Forelimb muscle (tissue), 1 donor: ENCODE data around the gene TMEM170A. TPM values are rescaled to one million over a fixed set of nuclear protein-coding genes. Genes with fewer than 3 reads are reported as not detected.
"Not testable (repeated sequence)": the region's sequence is repeated elsewhere in the genome, so short reads cannot be mapped to it uniquely, and the experiment has no call there.

Experiments
- DNase-seq: peaks from one replicate; pipeline ENCODE4 v3.0.0-alpha.2; 2013; ENCODE audit warnings: low read depth
- polyA plus RNA-seq: library from polyadenylated mRNA; unstranded; fragments of 120-200 nt; gene quantifications from one replicate; pipeline ENCODE4 v1.2.1, GENCODE V29; 2013; ENCODE audit not compliant: insufficient read length

The TMEM170A gene
- polyA plus RNA-seq, 1 donor = 18.6 TPM

DNA sequence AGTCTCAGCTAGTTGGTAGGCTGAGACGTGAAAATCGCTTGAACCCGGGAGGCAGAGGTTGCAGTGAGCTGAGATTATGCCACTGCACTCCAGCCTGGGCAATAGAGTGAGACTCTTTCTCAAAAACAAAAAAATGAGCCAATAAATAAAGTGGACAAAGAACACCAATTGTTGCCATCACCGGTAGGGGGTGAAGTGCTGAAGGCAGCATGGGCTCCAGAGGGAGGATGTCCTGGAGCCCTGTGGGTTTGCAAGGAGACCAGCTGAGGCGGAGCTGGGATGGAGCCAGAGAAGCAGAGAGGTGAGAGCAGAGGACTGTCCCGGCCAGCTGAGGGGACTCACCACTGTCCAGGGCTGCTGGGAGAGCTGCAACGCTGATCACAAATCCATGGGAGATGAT, 17.0 kb upstream of the TMEM170A start:
- no peak for DNase-seq

DNA sequence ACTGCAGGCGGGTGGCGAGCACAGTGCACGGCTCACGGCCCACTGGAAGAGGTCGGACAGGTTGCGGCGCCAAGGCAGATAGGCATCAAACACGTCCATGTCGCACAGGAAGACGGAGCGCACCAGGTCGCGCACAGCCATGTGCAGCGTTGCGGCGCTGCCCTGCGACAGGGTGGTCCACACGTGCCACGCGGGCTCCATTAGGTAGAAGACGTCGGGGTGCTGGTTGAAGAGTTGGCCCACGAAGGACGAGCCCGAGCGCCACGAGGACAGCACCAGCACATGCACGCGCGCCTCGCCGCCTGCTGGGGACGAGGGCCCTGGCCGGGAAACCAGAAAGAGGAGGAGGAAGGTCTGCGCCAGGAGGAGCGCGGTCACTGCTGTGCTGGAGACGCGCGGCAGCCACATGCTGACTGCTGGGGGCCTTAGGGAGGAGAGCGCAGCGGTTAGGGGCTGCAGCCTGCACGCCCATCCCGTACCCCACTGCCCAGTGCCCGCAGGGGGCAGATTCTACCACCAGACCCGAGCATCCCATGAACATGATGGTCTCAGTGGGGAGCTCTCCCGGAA, 15.0 kb upstream of the TMEM170A start:
- no peak for DNase-seq

DNA sequence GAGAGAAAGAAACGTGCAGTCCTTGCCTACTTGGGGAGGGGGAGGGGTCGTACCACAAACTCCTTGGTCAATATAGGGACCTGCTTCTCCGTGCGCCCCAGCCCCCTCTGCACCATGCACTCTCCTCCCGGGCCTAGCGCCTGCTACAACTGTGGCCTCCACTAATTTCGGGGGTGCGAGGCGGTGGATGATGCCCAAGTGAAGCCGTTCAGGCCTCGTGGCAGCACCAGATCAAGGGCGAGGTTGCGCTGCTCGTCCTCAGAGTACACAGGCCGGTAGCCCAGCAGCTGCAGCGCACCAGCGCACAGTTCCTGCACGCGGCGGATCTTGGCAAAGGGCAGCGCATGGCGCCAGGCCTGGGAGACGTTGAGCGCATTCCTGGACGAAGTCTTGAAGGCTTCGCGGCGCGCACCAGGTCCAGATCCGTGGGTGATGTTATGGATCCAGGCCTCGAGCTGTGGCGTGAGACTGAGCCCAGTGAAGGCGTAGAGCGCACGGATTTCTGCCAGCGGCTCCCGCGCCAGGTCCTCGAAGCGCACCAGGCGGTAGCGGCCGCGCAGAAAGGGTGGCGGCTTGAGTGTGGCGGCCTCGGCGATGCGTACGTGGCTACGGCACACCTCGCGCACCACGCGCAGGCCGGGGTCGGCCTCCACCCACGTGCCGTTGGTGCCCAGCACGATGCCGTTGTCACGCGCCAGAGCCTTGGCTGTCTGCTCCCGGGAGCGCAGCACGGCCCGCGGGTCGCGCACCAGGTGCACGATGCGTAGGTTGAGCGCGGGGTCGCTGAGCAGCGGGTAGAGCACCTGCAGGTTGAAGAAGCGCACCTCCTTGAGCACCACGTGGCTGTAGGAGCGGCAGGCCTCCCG, 14.2 kb upstream of the TMEM170A start:
- no peak for DNase-seq

DNA sequence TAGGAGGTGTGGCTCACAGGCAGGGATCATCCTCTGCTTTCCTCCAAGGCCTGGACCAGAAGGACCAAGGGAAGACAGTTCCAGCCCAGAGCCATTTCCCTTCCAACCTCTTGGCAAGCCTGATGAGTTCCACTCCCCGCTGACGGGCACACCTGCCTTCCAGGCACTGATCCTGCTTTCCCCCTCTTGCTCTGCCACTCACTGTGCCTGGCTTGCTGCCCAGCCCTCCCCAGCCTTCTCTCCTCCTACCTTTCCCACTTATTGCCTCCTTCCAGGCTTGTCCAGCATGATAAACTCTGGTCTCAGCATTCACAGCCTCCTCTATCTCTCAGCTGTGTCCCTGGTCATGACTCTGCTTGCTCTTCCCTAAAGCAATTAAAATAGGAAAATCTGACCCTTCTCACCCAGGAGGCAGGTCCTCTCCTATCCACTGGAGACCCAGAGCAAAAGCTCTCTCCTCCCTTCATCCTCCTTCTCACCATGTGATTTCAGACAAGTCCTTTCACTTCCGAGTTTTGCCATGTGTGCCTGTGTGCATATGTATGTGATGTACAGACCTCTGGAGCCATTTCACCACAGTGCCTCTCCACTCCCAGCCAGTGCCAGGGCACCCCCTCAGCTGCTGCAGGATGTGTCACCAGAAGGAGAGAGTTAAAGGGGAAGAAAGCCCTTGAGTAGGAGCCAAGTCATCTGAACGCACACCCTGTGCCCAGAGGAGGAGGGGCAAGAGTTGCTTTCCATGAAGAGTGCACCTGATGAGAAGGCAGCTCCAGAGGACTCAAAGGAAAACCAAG, 13.4 kb upstream of the TMEM170A start:
- DNase-seq = no peak

DNA sequence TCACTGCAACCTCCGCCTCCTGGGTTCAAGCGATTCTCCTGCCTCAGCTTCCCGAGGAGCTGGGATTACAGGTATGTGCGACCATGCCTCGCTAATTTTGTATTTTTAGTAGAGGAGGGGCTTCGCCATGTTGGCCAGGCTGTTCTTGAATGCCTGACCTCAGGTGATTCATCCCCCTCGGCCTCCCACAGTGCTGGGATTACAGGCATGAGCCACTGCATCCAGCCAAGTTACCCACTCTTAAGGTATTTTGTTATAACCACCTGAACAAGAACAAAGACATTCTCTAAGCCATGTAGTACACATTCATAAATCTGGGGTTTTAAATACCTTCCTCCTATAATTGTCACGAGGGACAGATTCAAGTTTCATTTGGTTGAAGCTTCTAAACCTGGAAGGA, 12.3 kb upstream of the TMEM170A start:
- DNase-seq = no peak

DNA sequence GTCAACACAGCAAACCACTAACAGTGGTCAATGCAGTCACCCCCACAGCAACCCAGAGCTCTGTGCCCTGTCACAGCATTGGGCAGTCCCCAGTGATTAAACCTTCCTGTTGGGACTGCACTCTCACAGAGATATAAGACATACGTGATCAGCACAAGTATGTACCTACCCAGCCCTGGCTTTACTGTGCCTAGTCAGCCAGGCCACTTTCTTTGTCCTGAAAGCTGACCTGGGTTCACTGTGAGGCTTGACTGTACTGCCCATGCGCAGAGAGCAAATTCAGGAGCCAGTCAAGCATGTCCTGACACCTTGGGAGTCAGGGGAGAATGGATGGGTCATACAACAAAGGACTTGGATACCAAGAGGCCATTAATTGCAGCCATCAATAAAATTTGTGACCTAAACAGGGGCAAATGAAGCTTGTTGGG, 10.9 kb upstream of the TMEM170A start:
- DNase-seq = no peak

DNA sequence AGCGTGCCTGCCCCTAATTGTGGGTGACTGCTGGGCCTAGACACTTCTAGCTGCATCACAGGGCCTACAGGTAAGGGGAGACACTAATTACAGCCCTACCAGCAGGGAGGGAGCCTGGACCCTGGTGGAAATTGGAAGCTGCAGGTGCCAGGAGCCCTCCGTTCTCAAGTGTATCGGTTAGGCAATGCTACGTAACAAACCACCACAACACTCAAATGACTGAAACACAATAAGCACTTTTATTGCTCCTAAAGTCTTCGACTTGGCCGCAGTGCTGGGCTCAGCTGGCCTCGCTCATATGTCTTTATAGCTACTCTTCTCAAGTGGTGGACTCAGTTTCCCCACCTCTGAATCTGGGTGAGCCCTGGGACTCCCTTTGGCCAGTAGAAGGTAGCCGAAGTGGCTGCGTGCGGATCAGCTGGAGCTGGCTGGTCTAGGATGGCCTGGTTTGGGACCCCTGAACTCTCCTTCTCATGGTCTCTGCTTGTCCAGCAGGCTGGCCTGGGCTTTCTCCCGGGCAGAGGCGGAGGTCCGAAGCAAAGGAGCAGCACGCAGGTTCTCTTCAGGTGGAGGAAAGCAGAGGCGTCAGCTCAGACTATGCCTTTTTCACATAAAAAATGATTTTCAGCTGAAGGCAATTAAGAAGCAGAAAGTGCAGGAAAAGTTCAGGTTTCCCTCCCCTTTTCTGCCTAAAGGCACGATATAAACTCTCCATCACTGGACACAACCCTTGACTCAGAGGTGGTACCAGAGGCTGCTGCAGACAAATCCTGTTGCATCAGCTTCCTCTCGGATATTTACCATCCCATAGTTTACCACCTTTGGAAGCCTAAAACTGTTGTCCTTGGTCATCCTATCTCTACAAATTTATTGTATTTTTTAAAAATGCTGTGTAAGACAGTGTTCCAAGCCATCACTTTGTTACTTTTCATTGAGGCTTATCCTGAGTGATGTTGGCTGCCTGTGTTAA, 8.7 kb upstream of the TMEM170A start:
- DNase-seq = no peak

DNA sequence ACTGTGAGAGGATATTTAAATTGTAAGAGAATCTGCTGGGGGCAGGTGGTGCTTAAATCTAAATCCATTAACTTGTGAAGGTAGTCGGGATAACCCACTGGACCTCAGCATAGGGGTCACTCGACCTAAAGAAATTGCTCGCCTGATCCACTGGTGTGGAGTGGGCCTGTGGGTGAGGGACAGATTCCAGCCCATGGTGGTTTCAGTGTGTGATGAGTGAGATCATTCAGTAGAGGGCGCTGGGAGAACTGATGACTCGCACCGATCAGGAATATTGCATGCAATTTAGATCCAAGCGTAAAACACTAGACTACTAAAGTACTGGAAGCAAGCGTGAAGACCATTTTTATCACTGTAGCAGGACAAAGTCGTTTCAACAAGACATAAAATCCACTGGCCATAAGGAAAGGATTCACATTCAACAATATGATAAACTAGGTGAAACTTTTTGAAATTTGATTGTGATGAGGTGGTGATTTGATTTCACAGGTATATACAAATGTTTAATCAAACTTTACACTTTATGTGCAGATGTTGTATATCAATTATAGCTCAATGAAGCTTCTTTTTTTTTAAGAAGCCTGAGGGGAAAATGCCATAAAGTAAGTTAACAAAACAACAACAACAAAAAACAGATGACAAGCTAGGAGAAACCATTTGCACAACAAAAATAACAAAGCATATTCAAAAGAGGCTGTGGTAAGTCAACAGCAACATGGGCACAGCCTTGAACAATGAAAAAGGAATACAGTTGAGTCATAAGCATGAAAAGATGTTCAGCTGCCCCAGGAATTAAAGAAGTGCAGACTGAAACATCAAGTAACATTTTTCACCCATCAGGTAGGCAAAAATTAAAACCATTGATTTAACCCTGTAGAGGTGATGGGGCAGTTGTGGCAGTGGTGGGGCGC, 7.5 kb upstream of the TMEM170A start:
- DNase-seq = peak; percentile 44

DNA sequence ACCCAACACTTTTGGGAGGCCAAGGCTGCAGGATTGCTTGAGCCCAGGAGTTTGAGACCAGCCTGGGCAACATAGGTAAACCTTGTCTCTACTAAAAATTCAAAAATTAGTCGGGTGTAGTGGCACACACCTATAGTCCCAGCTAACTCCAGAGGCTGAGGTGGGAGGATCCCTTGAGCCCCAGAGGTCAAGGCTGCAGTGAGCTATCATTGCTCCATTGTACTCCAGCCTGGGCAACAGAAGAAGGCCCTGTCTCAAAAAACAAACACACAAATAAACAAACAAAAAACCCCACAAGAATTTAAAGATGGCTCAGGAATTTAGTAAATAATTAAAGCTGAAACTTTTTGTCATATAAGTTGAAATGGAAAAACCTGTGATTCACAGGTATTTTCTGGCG, 2.3 kb upstream of the TMEM170A start:
- DNase-seq = no peak

DNA sequence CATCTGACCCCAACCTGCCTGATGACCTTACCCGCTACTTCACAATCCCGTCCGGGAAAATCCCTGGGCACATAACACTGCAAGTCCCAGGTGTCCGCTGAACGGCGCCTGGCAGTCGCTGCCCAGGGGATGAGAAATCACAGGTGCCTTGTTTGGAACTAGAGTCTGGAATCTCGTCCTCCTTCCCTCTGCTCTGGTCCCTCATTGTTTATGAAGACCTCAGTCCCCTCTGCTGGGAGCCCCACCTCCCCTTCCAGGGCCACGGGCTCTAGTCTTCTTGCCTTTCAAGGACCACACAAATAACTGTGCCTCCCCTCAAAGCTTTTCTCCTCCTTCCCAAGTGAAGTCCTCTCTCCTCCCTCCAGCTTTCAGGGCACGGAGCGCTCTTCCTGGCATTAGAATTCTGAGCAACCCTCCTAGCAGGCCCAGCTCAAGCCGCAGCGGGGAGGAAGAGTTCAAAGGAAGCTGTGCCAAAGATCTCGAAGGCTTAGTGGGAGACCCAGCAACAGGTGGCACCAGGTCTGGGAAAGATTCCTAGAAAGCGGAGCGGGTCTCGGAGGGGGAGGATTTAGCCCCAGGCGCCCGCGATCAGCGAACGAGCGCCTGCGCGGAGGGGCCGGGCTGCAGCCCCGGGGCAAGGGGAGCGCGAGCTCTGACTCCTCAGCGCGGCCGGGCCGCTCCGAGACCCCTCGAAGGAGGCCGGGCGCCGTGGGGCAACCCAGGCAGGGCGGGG, 934 bp downstream of the TMEM170A start:
- not testable (repeated sequence) for DNase-seq

DNA sequence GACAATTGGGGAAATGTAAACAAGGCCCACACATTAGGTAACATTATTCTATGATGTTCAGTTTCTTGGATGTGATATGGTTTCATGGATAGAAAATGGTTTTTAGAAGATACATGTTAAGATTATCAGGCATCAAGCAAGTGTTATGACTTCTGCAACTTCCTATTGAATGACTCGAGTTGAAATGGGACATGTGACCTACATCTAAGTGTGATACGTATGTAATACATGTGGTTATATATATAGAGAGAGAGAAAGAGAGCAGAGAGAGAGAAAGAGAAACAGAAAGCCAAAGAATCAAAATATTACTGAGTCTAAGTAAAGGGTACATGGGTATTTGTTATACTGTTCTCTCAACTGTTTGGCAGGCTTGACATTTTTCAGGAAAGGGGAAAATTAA, 1.7 kb downstream of the TMEM170A start:
- DNase-seq = no peak

DNA sequence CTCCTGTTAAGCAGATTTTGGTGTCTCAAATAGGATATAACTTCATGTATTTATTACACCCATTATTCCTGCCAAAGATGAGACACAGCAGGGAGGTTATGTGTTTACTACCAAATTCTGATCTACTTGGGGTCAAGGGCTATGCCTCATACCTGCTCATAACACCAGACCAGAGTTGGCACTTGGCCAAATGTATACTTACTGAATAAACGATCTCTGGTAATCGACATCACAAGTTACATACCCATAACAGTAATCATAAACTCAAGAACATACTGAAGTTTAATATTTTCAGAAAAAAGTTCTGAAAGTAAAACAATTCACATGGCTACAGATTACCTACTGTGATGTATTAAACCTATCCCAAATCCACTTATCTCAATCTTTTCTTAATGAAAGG, 2.9 kb downstream of the TMEM170A start:
- DNase-seq = no peak

DNA sequence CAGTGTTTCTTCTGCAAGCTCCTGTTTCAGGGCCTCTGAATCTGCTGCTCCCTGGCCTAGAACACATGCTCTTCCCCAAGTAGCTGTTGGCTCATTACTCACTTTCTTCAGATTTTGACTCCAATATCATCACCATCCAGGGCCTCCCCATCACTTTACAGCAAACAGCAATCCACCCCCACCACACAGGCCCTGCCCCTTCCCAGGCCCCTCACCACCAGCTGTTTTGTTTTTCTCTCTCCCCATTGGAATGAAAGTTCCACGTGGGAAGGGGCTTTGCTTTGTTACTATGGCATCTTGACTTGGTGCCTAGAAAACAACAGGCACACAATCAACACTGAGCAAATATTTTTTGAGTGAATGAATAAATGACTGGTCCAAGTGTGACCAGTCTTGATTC, 4.0 kb downstream of the TMEM170A start:
- DNase-seq = peak; percentile 56

DNA sequence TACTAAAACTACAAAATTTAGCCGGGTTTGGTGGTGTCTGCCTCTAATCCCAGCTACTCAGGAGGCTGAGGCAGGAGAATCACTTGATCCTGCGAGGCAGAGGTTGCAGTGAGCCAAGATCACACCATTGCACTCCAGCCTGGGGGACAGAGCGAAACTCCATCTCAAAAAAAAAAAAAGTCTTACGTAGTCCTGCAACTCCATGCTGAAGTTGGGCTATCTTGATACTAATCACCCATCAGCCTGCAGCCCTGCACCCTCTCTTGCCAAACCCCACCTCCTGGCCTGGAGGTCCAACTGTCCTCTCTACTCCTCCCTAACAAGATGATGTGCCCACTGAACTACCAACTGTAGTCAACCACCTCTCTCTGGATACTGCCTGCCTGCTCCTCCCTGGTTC, 4.8 kb downstream of the TMEM170A start:
- no peak for DNase-seq

DNA sequence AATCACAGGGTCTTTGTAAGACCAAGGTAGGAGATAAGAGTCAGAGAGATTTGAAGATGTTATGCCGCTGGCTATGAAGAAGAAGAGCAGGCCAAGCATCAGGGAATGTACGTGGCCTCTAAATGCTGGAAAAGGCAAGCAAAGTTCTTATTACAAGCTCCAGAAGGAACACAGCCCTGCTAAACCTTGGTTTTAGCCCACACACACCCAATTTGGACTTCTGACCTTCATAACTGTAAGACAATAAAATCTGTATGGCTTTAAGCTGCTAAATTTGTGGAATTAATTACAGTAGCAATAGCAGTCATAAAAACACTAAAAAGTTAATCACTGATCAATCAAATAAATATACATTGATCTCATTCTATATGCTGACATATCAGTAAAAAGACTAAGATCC, 6.0 kb downstream of the TMEM170A start:
- DNase-seq = no peak

DNA sequence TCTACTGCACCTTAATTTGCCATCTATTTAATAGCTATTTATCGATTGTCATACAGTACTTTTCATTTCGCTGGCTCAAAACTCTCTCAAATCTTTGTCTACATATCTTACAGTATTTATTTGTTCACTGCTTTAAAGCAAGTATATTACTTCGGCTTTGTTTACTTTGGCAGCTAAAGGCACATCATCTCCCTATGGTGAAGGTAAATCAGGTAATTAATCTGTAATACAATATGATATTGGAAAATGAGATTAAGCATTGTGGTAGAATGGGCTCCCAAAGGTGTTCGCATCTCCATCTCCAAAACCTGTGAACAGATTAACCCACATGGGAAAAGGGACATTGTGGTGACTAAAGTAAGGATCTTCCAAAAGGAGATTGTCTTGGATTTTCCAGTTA, 6.5 kb downstream of the TMEM170A start:
- DNase-seq = no peak

DNA sequence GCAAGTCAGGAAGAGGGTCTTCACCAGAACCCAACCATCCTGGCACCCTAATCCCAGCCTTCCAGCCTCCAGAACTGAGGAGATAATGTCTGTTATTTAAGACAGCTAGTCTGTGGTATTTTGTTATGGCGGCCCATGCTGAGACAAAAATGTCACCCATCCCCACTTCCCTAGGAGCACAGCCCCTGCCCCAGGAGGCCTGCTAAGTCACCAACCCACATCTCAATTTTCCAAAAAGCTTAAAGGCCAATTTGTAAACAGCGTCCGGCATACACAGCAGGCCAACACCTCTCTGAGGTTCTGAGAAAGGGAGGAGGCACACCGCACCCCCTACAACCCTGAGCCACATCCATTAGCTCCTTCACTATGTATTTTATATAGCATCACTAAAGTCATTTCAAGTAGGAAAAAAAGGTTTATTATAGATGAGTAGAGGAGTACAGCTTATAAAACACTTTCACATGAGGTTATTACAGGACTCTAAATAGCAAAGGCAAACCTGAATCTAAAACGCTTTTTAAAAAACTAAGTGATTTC, 6.9 kb downstream of the TMEM170A start:
- DNase-seq = no peak

DNA sequence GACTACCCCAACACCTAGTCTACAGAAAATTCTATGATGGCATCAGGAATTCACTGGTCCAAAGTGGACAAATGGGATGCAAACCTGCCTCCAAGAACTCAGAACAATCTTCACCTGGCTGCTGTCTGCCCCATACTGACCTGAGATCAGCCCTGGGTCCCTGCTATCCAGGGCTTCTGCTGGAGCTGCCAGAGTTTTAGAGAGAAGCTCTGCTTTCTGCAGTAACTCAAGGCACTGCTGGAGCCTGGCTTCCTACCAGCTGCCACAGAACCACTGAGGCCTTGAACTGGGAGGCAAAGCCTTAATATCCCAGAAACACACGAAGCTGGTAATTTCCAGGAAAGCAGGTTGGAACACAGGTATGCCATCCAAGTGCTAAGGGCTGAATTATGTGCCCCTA, 7.5 kb downstream of the TMEM170A start:
- DNase-seq = no peak

DNA sequence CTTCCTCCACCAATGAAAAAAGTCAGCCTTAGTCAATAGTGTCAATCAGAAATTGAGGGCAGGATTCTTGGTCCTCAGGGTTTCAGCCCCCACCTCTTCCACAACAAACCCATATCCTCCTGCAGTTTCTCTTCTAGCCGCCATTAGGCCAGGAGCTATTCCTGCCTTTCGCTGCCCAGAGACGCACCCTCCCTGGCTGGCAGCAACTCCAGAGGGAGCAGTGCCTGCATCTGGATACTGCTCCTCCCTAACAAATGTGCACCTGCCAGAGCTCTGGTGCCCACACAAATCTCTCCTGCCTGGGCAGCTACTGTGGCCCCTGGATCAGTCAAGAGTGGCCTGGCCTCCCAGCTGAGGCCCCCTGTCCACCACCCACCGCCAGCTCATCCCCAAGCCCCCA, 8.0 kb downstream of the TMEM170A start:
- DNase-seq = not testable (repeated sequence)
